ENCODE measurements around the gene PITPNM3. TPM values are rescaled to one million over a fixed set of nuclear protein-coding genes. Genes with fewer than 3 reads are reported as not detected.

Gene PITPNM3
- total and polyA plus RNA-seq, 2 donors (not counting 1 experiment from before 2014, with no cell fraction given): 0.99 to 1.1 TPM

DNA sequence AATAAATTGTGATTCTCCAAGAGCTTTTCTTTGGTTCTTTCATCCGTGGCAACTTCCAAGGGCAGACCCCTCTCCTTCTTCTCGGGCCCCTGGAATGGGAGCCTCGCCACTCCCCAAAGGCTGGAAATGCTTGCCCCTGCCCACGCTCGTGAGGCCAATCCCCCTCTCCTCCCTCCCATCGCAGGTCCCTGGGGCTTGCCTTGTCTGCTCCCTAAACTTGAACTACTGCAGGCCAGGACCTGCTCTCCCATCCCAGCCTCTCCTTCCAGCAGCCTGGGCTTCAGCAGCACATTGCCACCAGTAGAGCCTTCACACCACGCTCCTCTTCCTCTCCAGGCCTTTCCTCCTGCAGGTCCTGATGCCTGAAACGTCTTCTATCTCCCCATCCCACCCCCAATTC lies 11.1 kb downstream of the PITPNM3 start:
- no peaks in the 10 kb centered on the region for H3K79me2 ChIP-seq (ENCODE audit: control insufficient read depth, insufficient read depth, low read length)
- no peak for DNase-seq (ENCODE audit: low read depth in 2 of 2)
- H3K9me3 ChIP-seq (ENCODE audit: control insufficient read depth, insufficient read depth, low read depth, low read length): no peaks in the 10 kb centered on the region
- no peaks in the 10 kb centered on the region for H3K27me3 ChIP-seq (ENCODE audit: control insufficient read depth, insufficient read depth, low read length)
- H3K4me1 ChIP-seq (ENCODE audit: control insufficient read depth, extremely low read depth, insufficient read depth, low read length): no peaks in the 10 kb centered on the region
- no peak overlapping the region for H3K9ac ChIP-seq (ENCODE audit: insufficient read depth, low read length)
- no peak overlapping the region for H3K27ac ChIP-seq (ENCODE audit: insufficient read depth, low read length)
- TF ChIP-seq, protein P1, sequence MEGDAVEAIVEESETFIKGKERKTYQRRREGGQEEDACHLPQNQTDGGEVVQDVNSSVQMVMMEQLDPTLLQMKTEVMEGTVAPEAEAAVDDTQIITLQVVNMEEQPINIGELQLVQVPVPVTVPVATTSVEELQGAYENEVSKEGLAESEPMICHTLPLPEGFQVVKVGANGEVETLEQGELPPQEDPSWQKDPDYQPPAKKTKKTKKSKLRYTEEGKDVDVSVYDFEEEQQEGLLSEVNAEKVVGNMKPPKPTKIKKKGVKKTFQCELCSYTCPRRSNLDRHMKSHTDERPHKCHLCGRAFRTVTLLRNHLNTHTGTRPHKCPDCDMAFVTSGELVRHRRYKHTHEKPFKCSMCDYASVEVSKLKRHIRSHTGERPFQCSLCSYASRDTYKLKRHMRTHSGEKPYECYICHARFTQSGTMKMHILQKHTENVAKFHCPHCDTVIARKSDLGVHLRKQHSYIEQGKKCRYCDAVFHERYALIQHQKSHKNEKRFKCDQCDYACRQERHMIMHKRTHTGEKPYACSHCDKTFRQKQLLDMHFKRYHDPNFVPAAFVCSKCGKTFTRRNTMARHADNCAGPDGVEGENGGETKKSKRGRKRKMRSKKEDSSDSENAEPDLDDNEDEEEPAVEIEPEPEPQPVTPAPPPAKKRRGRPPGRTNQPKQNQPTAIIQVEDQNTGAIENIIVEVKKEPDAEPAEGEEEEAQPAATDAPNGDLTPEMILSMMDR (conservative IDR thresholded peaks at IDR 0.05 in 1 of 2, IDR thresholded peaks at IDR 0.05 in 1 of 2; ENCODE audit: low read depth in 1 of 2, low read length in 2 of 2): no peak
- TF ChIP-seq EZH2 (IDR thresholded peaks at IDR 0.05; ENCODE audit: low read length, missing control alignments): no peak
- H3K36me3 ChIP-seq (ENCODE audit: control insufficient read depth, insufficient read depth, low read length): no peaks in the 10 kb centered on the region
- H2AFZ ChIP-seq (ENCODE audit: low read length): no peak overlapping the region
- H4K20me1 ChIP-seq (ENCODE audit: control insufficient read depth, extremely low read depth, insufficient read depth, low read length): no peaks in the 10 kb centered on the region
- no peak overlapping the region for H3K4me3 ChIP-seq (replicated peaks in 1 of 4; ENCODE audit: control extremely low read depth in 1 of 4, insufficient read depth in 1 of 4, low read depth in 3 of 4, low read length in 4 of 4)
- no peak overlapping the region for H3K4me2 ChIP-seq (ENCODE audit: extremely low read depth, insufficient read depth, low read length)

DNA sequence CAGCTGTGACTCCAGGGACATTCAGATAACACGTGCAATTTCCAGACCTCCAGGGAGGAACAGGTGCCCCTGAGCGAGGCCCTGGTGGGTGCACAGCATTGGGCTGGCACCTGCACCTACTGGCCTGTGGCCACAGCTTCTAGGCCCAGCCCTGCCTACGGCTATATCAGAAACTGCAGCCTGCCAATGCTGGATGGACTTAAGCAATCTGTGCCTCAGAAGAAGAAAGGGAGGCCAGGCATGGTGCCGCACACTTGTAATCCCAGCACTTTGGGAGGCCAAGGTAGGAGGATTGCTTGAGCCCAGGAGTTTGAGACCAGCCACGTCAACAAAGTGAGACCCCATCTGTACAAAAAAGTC lies 12.4 kb downstream of the PITPNM3 start:
- Histone ChIP-seq H3K79me2 (ENCODE audit: control insufficient read depth, insufficient read depth, low read length) (no peaks in the 10 kb centered on the region), H3K36me3 (ENCODE audit: control insufficient read depth, insufficient read depth, low read length) (no peaks in the 10 kb centered on the region), H3K4me3 (replicated peaks in 1 of 4; ENCODE audit: control extremely low read depth in 1 of 4, insufficient read depth in 1 of 4, low read depth in 3 of 4, low read length in 4 of 4) (no peak overlapping the region), H3K27me3 (ENCODE audit: control insufficient read depth, insufficient read depth, low read length) (no peaks in the 10 kb centered on the region), H2AFZ (ENCODE audit: low read length) (no peak overlapping the region), H3K4me2 (ENCODE audit: extremely low read depth, insufficient read depth, low read length) (no peak overlapping the region), H3K27ac (ENCODE audit: insufficient read depth, low read length) (no peak overlapping the region), H3K9me3 (ENCODE audit: control insufficient read depth, insufficient read depth, low read depth, low read length) (no peaks in the 10 kb centered on the region), H3K4me1 (ENCODE audit: control insufficient read depth, extremely low read depth, insufficient read depth, low read length) (no peaks in the 10 kb centered on the region), H3K9ac (ENCODE audit: insufficient read depth, low read length) (no peak overlapping the region), H4K20me1 (ENCODE audit: control insufficient read depth, extremely low read depth, insufficient read depth, low read length) (no peaks in the 10 kb centered on the region)
- no peak for DNase-seq (ENCODE audit: low read depth in 2 of 2)
- TF ChIP-seq EZH2 (IDR thresholded peaks at IDR 0.05; ENCODE audit: low read length, missing control alignments): no peak
- TF ChIP-seq, protein P1 (conservative IDR thresholded peaks at IDR 0.05 in 1 of 2, IDR thresholded peaks at IDR 0.05 in 1 of 2; ENCODE audit: low read depth in 1 of 2, low read length in 2 of 2): no peak

DNA sequence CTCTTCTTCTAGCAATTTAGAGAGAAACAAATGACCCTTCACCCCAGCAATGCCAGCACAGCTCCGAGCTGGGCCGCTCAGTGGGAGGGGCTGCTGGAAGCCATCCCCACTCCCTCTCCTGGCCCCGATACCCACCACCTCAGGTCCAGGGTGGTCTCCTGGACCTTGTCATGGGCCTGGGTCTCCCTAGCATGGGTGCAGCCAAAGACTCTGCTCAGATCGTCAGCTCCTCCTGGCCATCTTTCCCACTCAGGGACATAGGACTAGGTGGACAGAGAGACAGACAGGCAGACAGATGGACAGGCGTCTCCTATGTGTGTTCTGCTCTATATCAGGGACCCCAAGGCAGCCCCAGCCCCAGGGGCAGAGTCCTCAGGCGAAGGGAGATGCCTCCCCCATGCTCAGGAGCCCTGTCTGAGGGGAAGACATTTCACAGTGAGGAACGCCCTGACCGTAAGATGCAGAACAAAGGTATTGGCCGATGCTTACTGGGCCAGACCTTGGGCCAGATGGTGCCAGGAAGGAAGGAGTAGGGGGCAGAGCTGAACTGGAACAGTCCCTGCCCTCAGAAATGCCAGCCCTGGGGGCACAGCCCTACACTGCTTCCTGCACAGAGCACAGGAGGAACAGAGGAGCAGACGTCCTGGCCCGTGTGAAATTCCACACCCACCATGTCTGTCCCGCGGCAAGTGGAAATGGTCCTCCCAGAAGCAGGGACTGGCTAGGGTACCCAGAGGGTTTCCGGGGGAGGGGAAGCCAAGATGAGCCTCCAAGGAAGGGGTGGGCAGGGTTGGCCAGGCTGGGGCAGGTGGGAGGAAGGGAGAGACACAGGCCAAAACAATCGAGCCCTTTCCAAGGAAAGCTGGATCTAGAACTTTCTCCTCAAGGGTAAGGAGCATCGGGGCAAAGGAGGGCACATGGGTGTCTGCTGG lies 13.0 kb downstream of the PITPNM3 start:
- Histone ChIP-seq H2AFZ (ENCODE audit: low read length) (no peak overlapping the region), H3K4me3 (replicated peaks in 1 of 4; ENCODE audit: control extremely low read depth in 1 of 4, insufficient read depth in 1 of 4, low read depth in 3 of 4, low read length in 4 of 4) (no peak overlapping the region), H3K27me3 (ENCODE audit: control insufficient read depth, insufficient read depth, low read length) (no peaks in the 10 kb centered on the region), H4K20me1 (ENCODE audit: control insufficient read depth, extremely low read depth, insufficient read depth, low read length) (no peaks in the 10 kb centered on the region), H3K36me3 (ENCODE audit: control insufficient read depth, insufficient read depth, low read length) (no peaks in the 10 kb centered on the region), H3K9ac (ENCODE audit: insufficient read depth, low read length) (no peak overlapping the region), H3K27ac (ENCODE audit: insufficient read depth, low read length) (no peak overlapping the region), H3K4me2 (ENCODE audit: extremely low read depth, insufficient read depth, low read length) (no peak overlapping the region), H3K79me2 (ENCODE audit: control insufficient read depth, insufficient read depth, low read length) (no peaks in the 10 kb centered on the region), H3K9me3 (ENCODE audit: control insufficient read depth, insufficient read depth, low read depth, low read length) (no peaks in the 10 kb centered on the region), H3K4me1 (ENCODE audit: control insufficient read depth, extremely low read depth, insufficient read depth, low read length) (no peaks in the 10 kb centered on the region)
- TF ChIP-seq, protein P1 (conservative IDR thresholded peaks at IDR 0.05 in 1 of 2, IDR thresholded peaks at IDR 0.05 in 1 of 2; ENCODE audit: low read depth in 1 of 2, low read length in 2 of 2): no peak
- no peak for TF ChIP-seq EZH2 (IDR thresholded peaks at IDR 0.05; ENCODE audit: low read length, missing control alignments)
- no peak for DNase-seq (ENCODE audit: low read depth in 2 of 2)

All from fibroblast of lung (primary cell).